HEK293 (cell line): ENCODE measurements around the gene SAMD5.

Experiments
- YY1 ChIP-seq: fragments of 450-650 bp; formaldehyde crosslinking; IDR thresholded peaks from 2 replicates; pipeline ENCODE4 v1.5.1; 2018; ENCODE audit warnings: missing biosample characterization, missing genetic modification characterization
- ZFP3 ChIP-seq: fragments of 450-650 bp; formaldehyde crosslinking; IDR thresholded peaks from 2 replicates; pipeline ENCODE4 v1.5.1; 2016; ENCODE audit warnings: low read depth, missing biosample characterization, missing genetic modification characterization
- ZNF548 ChIP-seq: fragments of 450-650 bp; formaldehyde crosslinking; IDR thresholded peaks from 2 replicates; pipeline ENCODE4 v1.5.1; 2016; ENCODE audit warnings: missing biosample characterization, missing genetic modification characterization
- TF ChIP-seq, protein P1 (sequence below): fragments of 450-650 bp; formaldehyde crosslinking; IDR thresholded peaks from 2 replicates; pipeline ENCODE4 v1.5.1; 2016; ENCODE audit warnings: missing biosample characterization, missing genetic modification characterization

DNA sequence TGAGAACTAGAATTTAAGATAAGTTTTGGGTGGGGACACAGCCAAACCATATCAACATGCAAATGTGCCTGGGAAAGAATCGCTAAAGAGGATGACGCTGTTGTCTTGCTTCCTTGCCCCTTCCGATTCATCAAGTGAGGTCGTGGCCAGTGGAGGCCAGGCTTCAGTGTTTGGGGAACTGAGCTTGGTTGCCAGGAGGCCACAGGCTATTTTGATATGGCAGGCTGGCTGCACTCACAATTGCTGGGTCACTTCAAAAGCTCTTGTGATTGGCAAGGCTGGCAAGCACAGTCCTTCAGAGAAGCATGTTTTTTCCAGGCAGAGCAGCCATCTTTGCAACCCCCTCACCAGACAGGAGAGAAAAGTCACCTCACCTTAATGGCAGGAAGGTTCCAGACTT lies 45.8 kb downstream of the SAMD5 start:
- TF ChIP-seq, protein P1, sequence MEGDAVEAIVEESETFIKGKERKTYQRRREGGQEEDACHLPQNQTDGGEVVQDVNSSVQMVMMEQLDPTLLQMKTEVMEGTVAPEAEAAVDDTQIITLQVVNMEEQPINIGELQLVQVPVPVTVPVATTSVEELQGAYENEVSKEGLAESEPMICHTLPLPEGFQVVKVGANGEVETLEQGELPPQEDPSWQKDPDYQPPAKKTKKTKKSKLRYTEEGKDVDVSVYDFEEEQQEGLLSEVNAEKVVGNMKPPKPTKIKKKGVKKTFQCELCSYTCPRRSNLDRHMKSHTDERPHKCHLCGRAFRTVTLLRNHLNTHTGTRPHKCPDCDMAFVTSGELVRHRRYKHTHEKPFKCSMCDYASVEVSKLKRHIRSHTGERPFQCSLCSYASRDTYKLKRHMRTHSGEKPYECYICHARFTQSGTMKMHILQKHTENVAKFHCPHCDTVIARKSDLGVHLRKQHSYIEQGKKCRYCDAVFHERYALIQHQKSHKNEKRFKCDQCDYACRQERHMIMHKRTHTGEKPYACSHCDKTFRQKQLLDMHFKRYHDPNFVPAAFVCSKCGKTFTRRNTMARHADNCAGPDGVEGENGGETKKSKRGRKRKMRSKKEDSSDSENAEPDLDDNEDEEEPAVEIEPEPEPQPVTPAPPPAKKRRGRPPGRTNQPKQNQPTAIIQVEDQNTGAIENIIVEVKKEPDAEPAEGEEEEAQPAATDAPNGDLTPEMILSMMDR (tag by site-specific recombination): no peak
- TF ChIP-seq ZFP3 (tag by site-specific recombination): no peak
- no peak for TF ChIP-seq ZNF548 (tag by site-specific recombination)
- no peak for TF ChIP-seq YY1 (tag by site-specific recombination)
